Fibroblast of lung (primary cell): ENCODE results near the gene SYNE1. TPM values are rescaled to one million over a fixed set of nuclear protein-coding genes. Genes with fewer than 3 reads are reported as not detected.

Source experiments
- DNase-seq, 2 donors: peaks; one replicate each; pipeline versions ENCODE4 v3.0.0 to v3.0.0-alpha.2; 2010; ENCODE audit warnings: low read depth in 2 of 2
- H2AFZ ChIP-seq: 2 replicates; pipeline ENCODE4 v1.5.1; 2012; ENCODE audit warnings: low read length, control low read depth, inconsistent platforms
- H3K27ac ChIP-seq: 2 replicates; pipeline ENCODE4 v1.5.1; 2011; ENCODE audit warnings: low read length, control low read depth; ENCODE audit not compliant: insufficient read depth
- H3K27me3 ChIP-seq: 2 replicates; pipeline ENCODE4 v1.5.1; 2011; ENCODE audit warnings: mild to moderate bottlenecking, low read length; ENCODE audit not compliant: control insufficient read depth, insufficient read depth
- H3K36me3 ChIP-seq: 2 replicates; pipeline ENCODE4 v1.5.1; 2011; ENCODE audit warnings: low read length; ENCODE audit not compliant: control insufficient read depth, insufficient read depth
- H3K4me1 ChIP-seq: 2 replicates; pipeline ENCODE4 v1.5.1; 2011; ENCODE audit warnings: low read length; ENCODE audit not compliant: control insufficient read depth, insufficient read depth; ENCODE audit errors: extremely low read depth
- H3K4me2 ChIP-seq: 2 replicates; pipeline ENCODE4 v1.5.1; 2011; ENCODE audit warnings: low read length, control low read depth; ENCODE audit not compliant: insufficient read depth; ENCODE audit errors: extremely low read depth
- H3K4me3 ChIP-seq, 4 experiments: fragments of 200-600 bp in 1 of 4; sonication (generic) in 1 of 4; replicated peaks in 1 of 4; 2 replicates each; pipeline ENCODE4 v1.5.1; 2011 to 2016; ENCODE audit warnings: low read length in 4 of 4, low read depth in 3 of 4, mild to moderate bottlenecking in 3 of 4, control low read depth in 2 of 4, inconsistent platforms in 1 of 4, mixed read lengths in 1 of 4; ENCODE audit not compliant: insufficient read depth in 1 of 4; ENCODE audit errors: control extremely low read depth in 1 of 4
- H3K79me2 ChIP-seq: 2 replicates; pipeline ENCODE4 v1.5.1; 2012; ENCODE audit warnings: mild to moderate bottlenecking, low read length, inconsistent platforms; ENCODE audit not compliant: control insufficient read depth, insufficient read depth
- H3K9ac ChIP-seq: 2 replicates; pipeline ENCODE4 v1.5.1; 2011; ENCODE audit warnings: mild to moderate bottlenecking, low read length, control low read depth; ENCODE audit not compliant: insufficient read depth
- H3K9me3 ChIP-seq: 2 replicates; pipeline ENCODE4 v1.5.1; 2012; ENCODE audit warnings: low read depth, low read length; ENCODE audit not compliant: control insufficient read depth, insufficient read depth
- H4K20me1 ChIP-seq: 2 replicates; pipeline ENCODE4 v1.5.1; 2011; ENCODE audit warnings: low read length; ENCODE audit not compliant: control insufficient read depth, insufficient read depth; ENCODE audit errors: extremely low read depth
- EZH2 ChIP-seq: IDR thresholded peaks from 2 replicates; pipeline ENCODE4 v1.5.1; 2012; ENCODE audit warnings: low read length, control low read depth, mild to moderate bottlenecking; ENCODE audit errors: missing control alignments
- polyA plus RNA-seq, 2 donors: library from polyadenylated mRNA; depleted of rRNA in 1 of 2; stranded (reverse) in 1 of 2; unstranded in 1 of 2; fragments of >200 nt; gene quantifications; 2 replicates each; pipeline ENCODE4 v1.2.1, GENCODE V29; 2011 to 2012; ENCODE audit warnings: missing spikeins in 1 of 2
- total RNA-seq: library from RNA; depleted of rRNA; stranded (reverse); fragments of >200 nt; gene quantifications from 2 replicates; pipeline ENCODE4 v1.2.1, GENCODE V29; 2014
- TF ChIP-seq, protein P1 (sequence below), 2 donors: IDR thresholded peaks in 1 of 2; conservative IDR thresholded peaks in 1 of 2; 1 replicate in 1 of 2; 2 replicates in 1 of 2; pipeline ENCODE4 v1.5.1; 2011 to 2012; ENCODE audit warnings: low read length in 2 of 2, control low read depth in 1 of 2, inconsistent platforms in 1 of 2, low read depth in 1 of 2, mild to moderate bottlenecking in 1 of 2

Gene SYNE1
- total and polyA plus RNA-seq, 2 donors (not counting 1 experiment from before 2014, with no cell fraction given), result 21.7 to 219 TPM

DNA sequence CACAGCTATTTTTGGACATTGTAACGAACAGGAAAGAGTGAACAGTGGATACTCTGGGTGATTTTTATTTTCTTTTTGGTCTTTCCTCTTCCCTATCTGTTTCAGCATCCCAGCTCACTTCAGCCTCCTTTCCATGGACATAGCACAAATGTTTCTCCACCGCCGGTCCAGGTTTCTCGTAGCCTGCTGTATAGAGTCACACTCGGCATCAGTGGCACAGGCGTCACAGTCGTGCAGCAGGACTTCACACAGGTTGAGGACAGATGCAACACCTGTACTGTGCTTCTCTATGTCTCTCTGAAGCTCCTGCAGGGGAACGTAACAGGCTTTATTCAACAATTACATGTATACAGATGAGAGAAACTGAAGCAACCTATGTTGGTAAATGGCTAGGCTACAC is 481.4 kb downstream of the SYNE1 start:
- DNase-seq, result no peak
- Histone ChIP-seq H3K9me3 (no peaks in the 10 kb centered on the region), H3K27me3 (no peaks in the 10 kb centered on the region), H2AFZ (no peak overlapping the region), H3K27ac (no peak overlapping the region), H3K4me2 (no peak overlapping the region), H4K20me1 (no peaks in the 10 kb centered on the region), H3K36me3 (no peaks in the 10 kb centered on the region), H3K4me1 (no peaks in the 10 kb centered on the region), H3K9ac (no peak overlapping the region), H3K4me3 (no peak overlapping the region), H3K79me2 (no peaks in the 10 kb centered on the region)
- TF ChIP-seq EZH2, result no peak
- TF ChIP-seq, protein P1, sequence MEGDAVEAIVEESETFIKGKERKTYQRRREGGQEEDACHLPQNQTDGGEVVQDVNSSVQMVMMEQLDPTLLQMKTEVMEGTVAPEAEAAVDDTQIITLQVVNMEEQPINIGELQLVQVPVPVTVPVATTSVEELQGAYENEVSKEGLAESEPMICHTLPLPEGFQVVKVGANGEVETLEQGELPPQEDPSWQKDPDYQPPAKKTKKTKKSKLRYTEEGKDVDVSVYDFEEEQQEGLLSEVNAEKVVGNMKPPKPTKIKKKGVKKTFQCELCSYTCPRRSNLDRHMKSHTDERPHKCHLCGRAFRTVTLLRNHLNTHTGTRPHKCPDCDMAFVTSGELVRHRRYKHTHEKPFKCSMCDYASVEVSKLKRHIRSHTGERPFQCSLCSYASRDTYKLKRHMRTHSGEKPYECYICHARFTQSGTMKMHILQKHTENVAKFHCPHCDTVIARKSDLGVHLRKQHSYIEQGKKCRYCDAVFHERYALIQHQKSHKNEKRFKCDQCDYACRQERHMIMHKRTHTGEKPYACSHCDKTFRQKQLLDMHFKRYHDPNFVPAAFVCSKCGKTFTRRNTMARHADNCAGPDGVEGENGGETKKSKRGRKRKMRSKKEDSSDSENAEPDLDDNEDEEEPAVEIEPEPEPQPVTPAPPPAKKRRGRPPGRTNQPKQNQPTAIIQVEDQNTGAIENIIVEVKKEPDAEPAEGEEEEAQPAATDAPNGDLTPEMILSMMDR (conservative IDR thresholded peaks at IDR 0.05 in 1 of 2, IDR thresholded peaks at IDR 0.05 in 1 of 2; ENCODE audit: low read depth in 1 of 2, low read length in 2 of 2), result no peak

DNA sequence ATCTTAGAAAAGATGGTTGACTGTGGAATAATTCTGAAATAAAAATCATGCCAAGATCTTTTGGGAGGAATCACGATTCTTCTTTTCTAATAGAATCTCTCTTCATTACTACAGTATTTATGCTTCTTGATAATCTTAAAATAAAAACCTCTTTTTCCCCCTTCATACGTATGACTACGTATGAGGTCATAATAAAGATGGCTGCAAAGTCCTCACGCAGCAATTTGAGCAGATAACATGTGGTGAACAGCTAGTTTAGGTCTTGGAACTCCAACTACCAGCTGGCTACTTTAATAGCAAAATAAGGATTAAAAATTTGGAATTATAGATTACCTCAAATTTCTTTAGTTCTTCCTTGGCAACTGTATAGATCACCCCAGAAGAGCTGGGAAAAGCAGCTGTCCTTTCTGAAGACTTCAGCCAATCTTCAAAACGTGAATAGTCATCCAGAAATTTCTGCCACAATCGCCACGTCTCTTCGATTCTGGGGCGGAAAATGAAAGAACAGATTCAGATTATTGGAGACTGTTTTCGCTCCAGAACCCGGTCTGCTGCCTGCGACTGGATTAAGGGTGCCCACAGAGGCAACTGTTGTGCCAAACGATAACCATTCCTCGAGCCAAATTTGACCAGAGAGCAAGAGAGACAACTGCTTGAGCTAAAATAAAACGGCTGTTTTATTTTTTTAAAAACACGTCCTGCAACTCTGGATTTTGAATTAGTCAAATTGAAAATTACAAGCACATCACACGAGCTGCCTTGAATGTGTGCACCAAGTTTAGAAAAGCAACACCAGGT is 482.4 kb downstream of the SYNE1 start:
- no peaks in the 10 kb centered on the region for H3K4me1 ChIP-seq
- H3K27me3 ChIP-seq, result no peaks in the 10 kb centered on the region
- no peak for DNase-seq
- no peaks in the 10 kb centered on the region for H3K36me3 ChIP-seq
- H3K27ac ChIP-seq, result no peak overlapping the region
- no peaks in the 10 kb centered on the region for H3K79me2 ChIP-seq
- no peak overlapping the region for H2AFZ ChIP-seq
- no peak for TF ChIP-seq EZH2
- TF ChIP-seq, protein P1 (conservative IDR thresholded peaks at IDR 0.05 in 1 of 2, IDR thresholded peaks at IDR 0.05 in 1 of 2; ENCODE audit: low read depth in 1 of 2, low read length in 2 of 2), result no peak
- no peaks in the 10 kb centered on the region for H4K20me1 ChIP-seq
- H3K4me2 ChIP-seq, result no peak overlapping the region
- no peaks in the 10 kb centered on the region for H3K9me3 ChIP-seq
- H3K9ac ChIP-seq, result no peak overlapping the region
- no peak overlapping the region for H3K4me3 ChIP-seq

DNA sequence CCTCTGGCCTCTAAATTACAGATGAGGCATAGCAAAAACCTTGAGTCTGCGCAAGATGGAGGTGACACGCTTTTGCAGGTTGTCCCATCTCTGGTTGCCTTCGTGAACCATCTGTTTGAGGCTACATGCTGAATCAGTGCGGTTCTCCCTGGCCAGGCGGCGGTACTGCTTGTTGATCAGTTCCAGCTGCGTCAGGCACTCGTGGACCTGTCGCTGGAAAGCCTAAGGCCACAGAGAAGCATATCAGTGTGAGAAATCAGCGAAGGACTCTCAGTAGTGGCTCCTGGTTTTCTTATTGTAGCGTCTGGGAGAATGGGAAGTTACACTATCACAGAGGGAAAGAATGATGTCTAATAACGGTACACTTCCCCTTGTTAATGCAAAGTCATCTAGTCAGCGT is 485.2 kb downstream of the SYNE1 start:
- peaks cover 1% of the 10 kb centered on the region for H3K4me1 ChIP-seq
- H3K4me3 ChIP-seq, result no peak overlapping the region
- TF ChIP-seq EZH2, result no peak
- TF ChIP-seq, protein P1 (conservative IDR thresholded peaks at IDR 0.05 in 1 of 2, IDR thresholded peaks at IDR 0.05 in 1 of 2; ENCODE audit: low read depth in 1 of 2, low read length in 2 of 2), result no peak
- H2AFZ ChIP-seq, result no peak overlapping the region
- no peaks in the 10 kb centered on the region for H3K27me3 ChIP-seq
- H4K20me1 ChIP-seq, result no peaks in the 10 kb centered on the region
- no peaks in the 10 kb centered on the region for H3K9me3 ChIP-seq
- H3K36me3 ChIP-seq, result peaks cover 4% of the 10 kb centered on the region
- H3K4me2 ChIP-seq, result no peak overlapping the region
- DNase-seq, result no peak
- no peaks in the 10 kb centered on the region for H3K79me2 ChIP-seq
- no peak overlapping the region for H3K27ac ChIP-seq
- H3K9ac ChIP-seq, result no peak overlapping the region
